PC-9 (cell line): ENCODE data around the gene FAM217B.

Experiments used
- EZH2 ChIP-seq: fragments of 200-600 bp; sonication (generic); IDR thresholded peaks from 2 replicates; pipeline ENCODE4 v1.8.0; 2017; ENCODE audit warnings: antibody characterized with exemption, low read depth
- TF ChIP-seq, protein P1 (sequence below): fragments of 200-600 bp; sonication (generic); conservative IDR thresholded peaks from 2 replicates; pipeline ENCODE4 v1.6.1; 2017; ENCODE audit warnings: mixed run types, antibody characterized with exemption, mild to moderate bottlenecking, moderate library complexity

DNA sequence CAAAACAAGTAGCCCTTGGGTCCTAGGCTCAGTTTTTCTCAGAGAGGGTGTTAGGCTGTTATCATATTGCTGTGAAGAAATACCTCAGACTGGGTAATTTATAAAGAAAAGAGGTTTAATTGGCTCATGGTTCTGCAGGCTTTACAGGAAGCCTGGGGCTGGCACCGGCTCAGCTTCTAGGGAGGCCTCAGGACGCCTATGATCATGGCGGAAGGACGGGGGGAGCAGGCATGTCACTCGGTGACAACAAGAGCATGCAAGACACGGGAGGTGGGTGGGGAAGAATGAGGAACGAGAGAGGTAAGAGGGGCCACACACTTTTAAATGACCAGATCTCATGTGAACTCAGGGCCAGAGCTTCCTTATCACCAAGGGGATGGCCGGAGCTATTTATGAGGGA is 45.0 kb downstream of the FAM217B start:
- TF ChIP-seq, protein P1, sequence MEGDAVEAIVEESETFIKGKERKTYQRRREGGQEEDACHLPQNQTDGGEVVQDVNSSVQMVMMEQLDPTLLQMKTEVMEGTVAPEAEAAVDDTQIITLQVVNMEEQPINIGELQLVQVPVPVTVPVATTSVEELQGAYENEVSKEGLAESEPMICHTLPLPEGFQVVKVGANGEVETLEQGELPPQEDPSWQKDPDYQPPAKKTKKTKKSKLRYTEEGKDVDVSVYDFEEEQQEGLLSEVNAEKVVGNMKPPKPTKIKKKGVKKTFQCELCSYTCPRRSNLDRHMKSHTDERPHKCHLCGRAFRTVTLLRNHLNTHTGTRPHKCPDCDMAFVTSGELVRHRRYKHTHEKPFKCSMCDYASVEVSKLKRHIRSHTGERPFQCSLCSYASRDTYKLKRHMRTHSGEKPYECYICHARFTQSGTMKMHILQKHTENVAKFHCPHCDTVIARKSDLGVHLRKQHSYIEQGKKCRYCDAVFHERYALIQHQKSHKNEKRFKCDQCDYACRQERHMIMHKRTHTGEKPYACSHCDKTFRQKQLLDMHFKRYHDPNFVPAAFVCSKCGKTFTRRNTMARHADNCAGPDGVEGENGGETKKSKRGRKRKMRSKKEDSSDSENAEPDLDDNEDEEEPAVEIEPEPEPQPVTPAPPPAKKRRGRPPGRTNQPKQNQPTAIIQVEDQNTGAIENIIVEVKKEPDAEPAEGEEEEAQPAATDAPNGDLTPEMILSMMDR = no peak
- TF ChIP-seq EZH2 = no peak
